H1 (cell line): ENCODE results near the gene CPSF4L. TPM values are rescaled to one million over a fixed set of nuclear protein-coding genes. Genes with fewer than 3 reads are reported as not detected.

Experiments used
- ATF2 ChIP-seq: IDR thresholded peaks from 2 replicates; pipeline ENCODE4 v1.6.1; 2012; ENCODE audit warnings: low read length, inconsistent platforms
- CBX8 ChIP-seq: fragments of 300-800, 300-1000 bp; sonication (generic); IDR thresholded peaks from 2 replicates; pipeline ENCODE4 v1.7.1; 2016; ENCODE audit warnings: low read depth, low read length, borderline replicate concordance
- CHD1 ChIP-seq: IDR thresholded peaks from 2 replicates; pipeline ENCODE4 v1.6.1; 2012; ENCODE audit warnings: low read depth, low read length, improper control_type of control experiment
- EGR1 ChIP-seq: IDR thresholded peaks from 2 replicates; pipeline ENCODE4 v1.6.1; 2011; ENCODE audit warnings: low read depth, low read length, borderline replicate concordance
- FOSL1 ChIP-seq: IDR thresholded peaks from 2 replicates; pipeline ENCODE4 v1.6.1; 2011; ENCODE audit warnings: mild to moderate bottlenecking, low read depth, low read length, moderate library complexity; ENCODE audit not compliant: insufficient read depth
- GABPA ChIP-seq: IDR thresholded peaks from 2 replicates; pipeline ENCODE4 v1.6.1; 2011; ENCODE audit warnings: mild to moderate bottlenecking, low read length, moderate library complexity, borderline replicate concordance; ENCODE audit not compliant: insufficient read depth
- GTF2F1 ChIP-seq: IDR thresholded peaks from 2 replicates; pipeline ENCODE4 v1.6.1; 2012; ENCODE audit warnings: low read depth, low read length, improper control_type of control experiment, borderline replicate concordance
- HDAC6 ChIP-seq: IDR thresholded peaks from one replicate; pipeline ENCODE4 v1.7.1; 2012; ENCODE audit warnings: low read depth, mild to moderate bottlenecking, inconsistent platforms, low read length, moderate library complexity
- KDM4A ChIP-seq: IDR thresholded peaks from one replicate; pipeline ENCODE4 v1.7.1; 2012; ENCODE audit warnings: low read depth, mild to moderate bottlenecking, moderate library complexity, low read length, inconsistent platforms; ENCODE audit not compliant: severe bottlenecking
- PHF8 ChIP-seq: fragments of 200-600 bp; sonication (generic); conservative IDR thresholded peaks from 2 replicates; pipeline ENCODE4 v1.7.1; 2012; ENCODE audit warnings: low read depth, mild to moderate bottlenecking, inconsistent platforms, low read length, moderate library complexity
- RAD21 ChIP-seq, 2 experiments: IDR thresholded peaks in 1 of 2; conservative IDR thresholded peaks in 1 of 2; 2 replicates each; pipeline ENCODE4 v1.6.1; 2011; ENCODE audit warnings: low read depth in 2 of 2, low read length in 2 of 2, improper control_type of control experiment in 1 of 2, inconsistent platforms in 1 of 2, mild to moderate bottlenecking in 1 of 2, moderate library complexity in 1 of 2
- RNF2 ChIP-seq: fragments of 200-900, 300-1000 bp; sonication (generic); IDR thresholded peaks from 2 replicates; pipeline ENCODE4 v1.7.1; 2016; ENCODE audit warnings: borderline replicate concordance, low read depth, mild to moderate bottlenecking, antibody characterized with exemption, low read length; ENCODE audit not compliant: poor library complexity, severe bottlenecking; ENCODE audit errors: missing control alignments
- RXRA ChIP-seq: IDR thresholded peaks from 2 replicates; pipeline ENCODE4 v1.6.1; 2011; ENCODE audit warnings: low read depth, mild to moderate bottlenecking, low read length, moderate library complexity; ENCODE audit not compliant: insufficient read depth
- SAP30 ChIP-seq: fragments of 300-600 bp; sonication (generic); IDR thresholded peaks from 2 replicates; pipeline ENCODE4 v1.7.1; 2012; ENCODE audit warnings: low read length, moderate library complexity, mild to moderate bottlenecking, inconsistent platforms; ENCODE audit not compliant: insufficient read depth, insufficient replicate concordance
- SIN3A ChIP-seq, 2 experiments: IDR thresholded peaks in 1 of 2; conservative IDR thresholded peaks in 1 of 2; 2 replicates each; pipeline ENCODE4 v1.6.1; 2011 to 2012; ENCODE audit warnings: low read length in 2 of 2, improper control_type of control experiment in 1 of 2, low read depth in 1 of 2, mild to moderate bottlenecking in 1 of 2
- SIX5 ChIP-seq: IDR thresholded peaks from 2 replicates; pipeline ENCODE4 v1.6.1; 2011; ENCODE audit warnings: mild to moderate bottlenecking, low read depth, low read length
- SP1 ChIP-seq: IDR thresholded peaks from 2 replicates; pipeline ENCODE4 v1.6.1; 2011; ENCODE audit warnings: low read depth, low read length
- SP4 ChIP-seq: IDR thresholded peaks from 2 replicates; pipeline ENCODE4 v1.6.1; 2012; ENCODE audit warnings: low read length, inconsistent platforms
- SUZ12 ChIP-seq: fragments of 200-600 bp; sonication (generic); IDR thresholded peaks from 2 replicates; pipeline ENCODE4 v1.6.1; 2012; ENCODE audit warnings: mild to moderate bottlenecking, inconsistent platforms, low read length, moderate library complexity, mixed read lengths
- TEAD4 ChIP-seq: IDR thresholded peaks from 2 replicates; pipeline ENCODE4 v1.6.1; 2012; ENCODE audit warnings: low read depth, low read length, inconsistent platforms, mixed read lengths
- YY1 ChIP-seq: IDR thresholded peaks from 2 replicates; pipeline ENCODE4 v1.6.1; 2011; ENCODE audit warnings: low read depth, mild to moderate bottlenecking, low read length
- polyA plus RNA-seq, 7 experiments: library from polyadenylated mRNA; depleted of rRNA in 3 of 7; stranded (reverse) in 5 of 7; unstranded in 2 of 7; fragments of >200 nt in 5 of 7; fragments of 200-250 nt in 2 of 7; gene quantifications; 1 replicate in 5 of 7; 2 replicates in 1 of 7; 4 replicates in 1 of 7; pipeline versions ENCODE4 v1.2.1 to v1.2.3, GENCODE V29; 2011 to 2013; ENCODE audit warnings: missing spikeins in 2 of 7, mixed read lengths in 2 of 7
- total RNA-seq: library from RNA; stranded (reverse); fragmentation: NEBNext Ultra II Directional; extraction: Animal tissue kit (Norgen Biotek cat#: 25700); gene quantifications from 2 replicates; pipeline ENCODE4 v1.2.1, GENCODE V29; 2021

The CPSF4L gene
- total and polyA plus RNA-seq, 2 of the 8 experiments (the other 6 are each of a cell fraction or from before 2014, with no cell fraction given) = not detected

- TF ChIP-seq CHD1 (no peak), TEAD4 (no peak), FOSL1 (no peak), SAP30 (no peak), SP1 (no peak; the same call in 1 of the 2 replicates), KDM4A (no peak), YY1 (no peak), CBX8 (no peak), GTF2F1 (no peak), SIN3A (conservative IDR thresholded peaks at IDR 0.05 in 1 of 2, IDR thresholded peaks at IDR 0.05 in 1 of 2; ENCODE audit: low read depth in 1 of 2, low read length in 2 of 2) (peak in 1 of 2 experiments; percentile 75; a peak in 2 of 4 replicates), RAD21 (IDR thresholded peaks at IDR 0.05 in 1 of 2, conservative IDR thresholded peaks at IDR 0.05 in 1 of 2; ENCODE audit: low read depth in 2 of 2, low read length in 2 of 2) (no peak), PHF8 (peak; percentile 56; the same call in 1 of the 2 replicates), HDAC6 (no peak), ATF2 (0 out of 2 replicates have a peak, but pooled peaks have one; percentile 10), RXRA (no peak), RNF2 (no peak), SUZ12 (no peak), SP4 (peak; percentile 99), GABPA (0 out of 2 replicates have a peak, but pooled peaks have one; percentile 45), SIX5 (no peak), EGR1 (no peak; the same call in 1 of the 2 replicates)
Observed at GRCh38 chr17:73231841-73232586, 29.7 kb downstream of the CPSF4L start (continued).
